ENCODE data around the gene RPL22. TPM values are rescaled to one million over a fixed set of nuclear protein-coding genes. Genes with fewer than 3 reads are reported as not detected.

The RPL22 gene
- total RNA-seq, 1 experiment from 2014 or later: 456 TPM

GRCh38 chr1:6198646-6199297 lies 623 bp downstream of the RPL22 start:
- intact Hi-C loops (cut with micrococcal nuclease): no loop called here
- TSS peak; percentile 61 for BruUV-seq (replicated peaks)

More at GRCh38 chr1:6198646-6199297, 623 bp downstream of the RPL22 start:
- Histone ChIP-seq H3K9me3 (ENCODE audit: control insufficient read depth in 1 of 2, insufficient read depth in 1 of 2, low read depth in 1 of 2, low read length in 2 of 2) (no peaks in the 10 kb centered on the region), H3K4me3 (replicated peaks in 1 of 2; ENCODE audit: low read depth in 1 of 2, low read length in 2 of 2) (peak overlapping the region; percentile 82 to 96), H3K36me3 (ENCODE audit: control insufficient read depth in 1 of 2, insufficient read depth in 2 of 2, low read length in 2 of 2) (peaks cover 18 to 40% of the 10 kb centered on the region in 2 experiments), H3K9me2 (ENCODE audit: insufficient read depth) (no peaks in the 10 kb centered on the region), H3K27ac (ENCODE audit: low read depth, low read length) (peak overlapping the region; percentile 94), H3K79me2 (ENCODE audit: insufficient read depth, low read length) (peaks cover 57% of the 10 kb centered on the region), H3K9ac (ENCODE audit: low read length) (peak overlapping the region; percentile 98), H4K20me1 (ENCODE audit: insufficient read depth) (peaks cover 5% of the 10 kb centered on the region; the same call in 1 of the 2 replicates), H2AFZ (ENCODE audit: low read depth, low read length, poor library complexity, severe bottlenecking) (no peak overlapping the region), H3K4me2 (ENCODE audit: low read length) (peak overlapping the region; percentile 93), H3K4me1 (ENCODE audit: control insufficient read depth in 1 of 2, insufficient read depth in 2 of 2, low read length in 2 of 2) (peaks cover 17 to 33% of the 10 kb centered on the region in 2 experiments; a peak in 3 of 4 replicates), H3K27me3 (ENCODE audit: insufficient read depth, low read length) (no peaks in the 10 kb centered on the region)
- DNase-seq (ENCODE audit: low read depth, low spot score): no peak
- CTCF ChIA-PET: no interaction called here
- peak; percentile 21 for ATAC-seq
- POLR2A ChIA-PET: no interaction called here
- TF ChIP-seq CEBPB (IDR thresholded peaks at IDR 0.05; ENCODE audit: low read depth) (no peak), EZH2 (IDR thresholded peaks at IDR 0.05) (no peak), REST (IDR thresholded peaks at IDR 0.05; ENCODE audit: low read depth) (no peak), POLR2AphosphoS5 (IDR thresholded peaks at IDR 0.05; ENCODE audit: low read depth, low read length) (no peak), SRF (IDR thresholded peaks at IDR 0.05; ENCODE audit: low read depth) (no peak), ATF3 (IDR thresholded peaks at IDR 0.05) (no peak), POLR2A (IDR thresholded peaks at IDR 0.05; ENCODE audit: borderline replicate concordance, extremely low read depth, insufficient read depth, insufficient read length) (no peak), FOSL1 (IDR thresholded peaks at IDR 0.05; ENCODE audit: low read depth) (no peak), EGR1 (IDR thresholded peaks at IDR 0.05; ENCODE audit: low read depth) (no peak), JUND (IDR thresholded peaks at IDR 0.05) (no peak), YY1 (IDR thresholded peaks at IDR 0.05; ENCODE audit: extremely low read depth, insufficient replicate concordance, low read depth, low read length) (no peak), CBX3 (IDR thresholded peaks at IDR 0.05; ENCODE audit: low read depth) (no peak)
- RAD21 ChIA-PET (ENCODE audit: low non-redundant PET in 1 of 2, low total read pairs in 2 of 2, uncharacterized antibody in 2 of 2, unreplicated experiment in 2 of 2): no interaction called here
